Lower leg skin (tissue), 3 donors: ENCODE measurements around the gene PNPLA2.

Experiments used
- POLR2A ChIP-seq, 2 donors: fragments of 450-650 bp; IDR thresholded peaks; one replicate each; pipeline ENCODE4 v1.6.1; 2016 to 2017; ENCODE audit warnings: antibody characterized with exemption in 2 of 2, mild to moderate bottlenecking in 1 of 2, moderate library complexity in 1 of 2
- TF ChIP-seq, protein P1 (sequence below), 3 donors: fragments of 450-650 bp; IDR thresholded peaks; one replicate each; pipeline ENCODE4 v1.5.1; 2016; ENCODE audit warnings: antibody characterized with exemption in 3 of 3, mild to moderate bottlenecking in 3 of 3, moderate library complexity in 2 of 3

DNA sequence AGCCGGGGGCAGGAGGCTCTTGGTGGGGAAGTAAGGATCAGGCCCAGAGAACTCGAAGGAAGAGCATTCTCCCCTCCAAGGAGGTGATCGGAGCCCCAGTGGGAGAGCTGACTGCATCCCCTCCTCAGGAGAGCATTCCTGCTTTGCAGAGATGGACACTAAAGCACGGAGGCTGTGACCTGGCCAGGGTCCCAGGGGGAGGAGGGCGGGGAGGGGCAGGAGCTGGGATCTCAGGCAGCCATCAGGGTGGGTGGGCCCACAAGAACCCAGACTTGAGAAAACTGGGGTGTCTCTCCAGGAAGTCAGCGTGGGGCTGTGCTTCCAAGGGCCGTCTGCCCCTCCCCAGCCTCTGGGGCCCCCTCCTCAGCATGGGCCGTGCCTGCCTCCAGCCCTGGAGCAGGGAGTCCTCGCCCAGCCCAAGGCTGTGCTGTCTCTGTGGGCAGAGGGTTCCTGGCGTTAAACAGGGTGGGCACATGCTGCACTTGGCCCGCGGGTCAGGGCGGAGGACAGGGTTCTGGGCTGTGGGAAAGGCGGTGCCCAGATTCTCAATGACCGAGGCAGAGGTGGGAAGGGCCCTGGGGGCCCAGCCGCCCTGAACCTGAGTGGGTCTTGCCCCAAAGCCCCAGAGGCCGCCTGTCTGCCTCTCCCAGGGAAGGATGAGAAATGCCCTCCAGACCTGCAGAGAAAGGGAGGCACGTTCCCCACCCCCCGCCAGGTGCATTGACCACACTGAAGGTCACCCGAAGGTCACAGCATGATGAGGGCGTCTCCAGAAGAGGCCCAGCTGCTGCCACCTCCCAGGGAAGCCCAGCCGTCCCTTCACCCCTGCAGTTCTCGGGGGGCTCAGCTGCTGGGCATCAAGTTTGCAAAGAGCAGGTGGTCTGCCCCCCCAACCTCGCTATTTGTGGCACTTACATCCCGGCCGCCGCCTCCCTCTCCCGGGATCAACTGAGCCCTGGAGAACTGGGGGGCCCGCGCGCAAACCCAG, 29.5 kb upstream of the PNPLA2 start:
- no peak for TF ChIP-seq POLR2A (IDR thresholded peaks at IDR 0.05)
- TF ChIP-seq, protein P1, sequence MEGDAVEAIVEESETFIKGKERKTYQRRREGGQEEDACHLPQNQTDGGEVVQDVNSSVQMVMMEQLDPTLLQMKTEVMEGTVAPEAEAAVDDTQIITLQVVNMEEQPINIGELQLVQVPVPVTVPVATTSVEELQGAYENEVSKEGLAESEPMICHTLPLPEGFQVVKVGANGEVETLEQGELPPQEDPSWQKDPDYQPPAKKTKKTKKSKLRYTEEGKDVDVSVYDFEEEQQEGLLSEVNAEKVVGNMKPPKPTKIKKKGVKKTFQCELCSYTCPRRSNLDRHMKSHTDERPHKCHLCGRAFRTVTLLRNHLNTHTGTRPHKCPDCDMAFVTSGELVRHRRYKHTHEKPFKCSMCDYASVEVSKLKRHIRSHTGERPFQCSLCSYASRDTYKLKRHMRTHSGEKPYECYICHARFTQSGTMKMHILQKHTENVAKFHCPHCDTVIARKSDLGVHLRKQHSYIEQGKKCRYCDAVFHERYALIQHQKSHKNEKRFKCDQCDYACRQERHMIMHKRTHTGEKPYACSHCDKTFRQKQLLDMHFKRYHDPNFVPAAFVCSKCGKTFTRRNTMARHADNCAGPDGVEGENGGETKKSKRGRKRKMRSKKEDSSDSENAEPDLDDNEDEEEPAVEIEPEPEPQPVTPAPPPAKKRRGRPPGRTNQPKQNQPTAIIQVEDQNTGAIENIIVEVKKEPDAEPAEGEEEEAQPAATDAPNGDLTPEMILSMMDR (IDR thresholded peaks at IDR 0.05), result no peak
